CD4-positive, alpha-beta T cell treated with Interleukin-15 for 1 hour (primary cell): Measurements from ENCODE around the gene DNAH9.

Source experiments
- DNase-seq: peaks from one replicate; pipeline ENCODE4 v3.0.0-alpha.2; 2020

Gene DNAH9

GRCh38 chr17:11612956-11613355 is 14.7 kb downstream of the DNAH9 start:
- DNase-seq: no peak

- DNase-seq: no peak
Observed at GRCh38 chr17:11618861-11619566, 20.7 kb downstream of the DNAH9 start.

GRCh38 chr17:11622492-11622891 is 24.2 kb downstream of the DNAH9 start:
- DNase-seq: no peak

DNA sequence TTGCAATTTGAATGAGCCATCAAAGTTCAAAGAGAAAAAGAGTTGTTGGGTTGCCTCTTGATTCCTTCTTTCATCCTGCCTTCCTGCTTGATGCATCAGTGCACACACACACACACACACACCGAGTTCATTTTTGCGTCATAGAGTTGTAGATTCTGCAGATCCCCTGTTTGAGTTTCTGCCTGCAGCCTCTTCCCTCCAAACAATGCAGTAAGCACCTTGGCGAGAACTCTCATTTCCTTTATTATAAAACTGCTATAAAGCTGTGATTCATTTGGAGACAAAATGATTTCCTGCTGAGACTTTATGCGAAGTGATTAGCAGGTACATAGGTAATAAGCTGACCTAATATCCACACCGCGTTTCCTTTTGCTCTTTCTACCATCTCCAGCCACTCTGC is 26.7 kb downstream of the DNAH9 start:
- DNase-seq: no peak

DNA sequence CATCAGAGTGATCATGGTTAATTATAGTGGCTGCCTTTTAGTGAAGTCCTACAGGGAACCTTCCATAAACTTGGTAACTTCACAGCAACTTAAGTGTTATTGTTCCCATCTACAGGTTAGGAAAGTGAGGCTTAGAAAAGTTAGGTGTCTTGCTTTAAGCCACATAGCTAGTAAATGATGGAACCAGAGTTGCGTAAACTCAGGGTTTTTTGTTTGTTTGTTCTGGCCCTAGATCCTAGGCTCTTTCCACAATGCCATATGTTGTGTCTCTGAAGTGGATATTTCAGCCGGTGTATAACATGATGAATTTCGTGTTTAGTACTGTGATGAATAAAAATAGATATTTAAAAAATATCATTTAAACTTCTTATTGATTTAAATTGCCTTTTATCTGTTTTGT is 27.6 kb downstream of the DNAH9 start:
- no peak for DNase-seq

DNA sequence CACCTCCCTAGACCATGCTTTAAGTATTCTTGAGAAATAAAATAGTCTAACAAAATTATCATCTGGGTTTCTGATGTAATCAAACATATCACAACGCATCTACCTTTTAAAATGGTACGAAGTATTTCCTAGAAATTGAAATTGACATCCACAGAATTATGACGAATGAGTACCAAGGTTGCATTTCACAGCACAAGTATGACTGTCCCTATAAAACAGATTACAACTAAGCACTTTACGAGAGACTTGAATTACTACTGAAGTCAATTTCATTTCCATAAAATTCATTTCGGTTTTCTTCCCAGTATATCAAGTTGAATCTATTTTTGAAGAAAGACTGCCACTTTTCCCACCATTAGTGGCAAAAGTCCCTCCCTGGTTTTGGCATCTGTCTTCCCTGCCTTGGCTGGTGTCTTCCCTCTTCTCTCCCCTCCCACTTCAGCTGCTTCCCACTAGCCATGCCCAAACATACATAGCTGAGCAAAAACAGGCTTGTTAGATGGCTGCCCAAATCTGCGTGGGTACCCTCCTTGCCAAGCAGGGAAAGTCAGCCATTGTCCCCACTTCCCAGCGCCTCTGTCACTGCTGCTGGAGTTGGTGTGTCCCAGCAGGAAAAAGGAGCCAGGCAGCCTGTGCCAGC is 29.2 kb downstream of the DNAH9 start:
- DNase-seq: no peak

DNA sequence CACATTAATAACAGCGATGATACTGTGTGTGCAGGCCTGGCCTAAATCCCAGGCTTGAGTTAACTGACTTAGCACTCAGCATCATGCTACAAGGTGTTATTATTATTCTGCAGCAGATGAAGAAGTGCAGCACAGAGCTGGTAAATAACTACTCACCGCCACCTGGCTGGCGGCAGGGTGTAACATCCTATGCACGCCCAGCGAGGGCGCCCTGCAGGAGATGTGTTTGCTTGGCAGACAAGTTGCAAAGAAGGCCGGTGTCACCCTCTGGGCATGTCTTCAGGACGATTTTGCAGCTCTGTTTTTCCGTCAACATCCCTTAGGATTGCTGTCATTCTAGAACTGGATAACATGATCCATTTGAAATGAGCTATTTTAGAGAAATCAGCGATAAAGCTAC is 30.1 kb downstream of the DNAH9 start:
- DNase-seq: no peak

DNA sequence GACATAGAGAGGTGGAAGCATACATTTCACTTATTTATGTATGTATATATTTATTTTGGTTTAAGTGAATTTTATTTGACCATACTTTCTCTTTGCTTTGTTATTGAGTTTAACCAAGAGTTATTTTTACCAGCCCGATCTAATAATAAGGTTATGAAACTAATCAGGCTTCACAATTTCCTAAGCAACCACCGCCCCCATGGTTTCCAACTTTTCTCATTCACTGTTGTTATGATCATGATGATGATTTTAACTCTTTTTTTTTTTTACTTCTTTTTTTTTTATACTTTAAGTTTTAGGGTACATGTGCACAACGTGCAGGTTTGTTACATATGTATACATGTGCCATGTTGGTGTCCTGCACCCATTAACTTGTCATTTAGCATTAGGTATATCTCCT is 30.6 kb downstream of the DNAH9 start:
- no peak for DNase-seq

- DNase-seq: no peak
Observed at GRCh38 chr17:11636771-11637170, 38.5 kb downstream of the DNAH9 start.

- DNase-seq: no peak
Observed at GRCh38 chr17:11637796-11638195, 39.5 kb downstream of the DNAH9 start.

DNA sequence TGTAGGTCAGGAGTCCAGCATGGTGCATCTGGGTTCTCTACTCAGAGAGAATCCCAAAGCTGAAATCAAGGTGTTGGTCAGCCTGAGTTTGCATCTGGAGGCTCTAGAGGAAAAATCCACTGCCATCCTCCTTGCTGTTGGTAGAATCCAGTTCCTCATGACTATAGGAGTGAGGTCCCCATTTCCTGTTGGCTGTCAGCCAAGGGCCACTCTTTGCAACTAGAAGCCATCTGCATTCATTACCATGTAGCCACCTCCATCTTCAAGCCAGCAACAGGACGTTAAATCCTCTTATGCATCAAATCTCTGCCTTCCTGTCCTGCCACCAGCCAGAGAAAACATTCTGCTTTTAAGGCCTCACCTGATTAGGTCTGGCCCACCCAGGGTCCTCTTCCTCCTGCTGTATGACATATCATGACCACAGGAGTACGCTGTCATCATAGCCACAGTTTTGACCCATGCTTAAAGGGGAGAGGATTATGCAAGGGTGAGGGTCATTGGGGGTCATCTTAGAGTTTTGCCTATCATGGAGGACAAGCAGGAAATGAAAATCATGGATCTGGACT is 40.5 kb downstream of the DNAH9 start:
- DNase-seq: no peak

DNA sequence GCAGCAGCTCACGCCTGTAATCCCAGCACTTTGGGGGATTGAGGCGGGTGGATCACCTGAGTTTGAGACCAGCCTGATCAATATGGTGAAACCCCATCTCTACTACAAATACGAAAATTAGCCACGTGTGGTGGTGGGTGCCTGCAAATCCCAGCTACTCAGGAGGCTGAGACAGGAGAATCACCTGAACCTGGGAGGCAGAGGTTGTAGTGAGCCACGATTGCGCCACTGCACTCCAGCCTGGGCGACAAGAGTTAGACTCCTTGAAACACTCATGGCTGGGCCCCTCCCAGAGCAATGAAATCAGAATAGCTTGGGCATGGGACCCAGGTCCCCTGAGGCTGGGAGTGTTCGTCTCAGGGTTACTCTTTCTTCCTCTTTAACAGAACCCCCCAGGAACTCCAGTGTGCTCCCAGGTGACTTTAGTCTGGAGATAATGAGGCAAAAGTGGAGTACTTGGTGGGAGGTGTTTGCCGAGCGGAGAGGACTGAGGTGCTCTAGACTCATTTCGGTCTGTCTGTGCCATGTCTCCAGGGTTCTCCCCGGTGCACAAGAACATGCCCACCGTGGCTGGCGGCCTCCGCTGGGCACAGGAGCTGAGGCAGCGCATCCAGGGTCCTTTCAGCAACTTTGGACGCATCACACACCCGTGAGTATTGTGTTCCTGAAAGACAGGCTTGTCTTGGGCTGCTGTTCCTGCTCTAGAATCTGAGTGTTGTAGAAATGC is 41.6 kb downstream of the DNAH9 start:
- no peak for DNase-seq

DNA sequence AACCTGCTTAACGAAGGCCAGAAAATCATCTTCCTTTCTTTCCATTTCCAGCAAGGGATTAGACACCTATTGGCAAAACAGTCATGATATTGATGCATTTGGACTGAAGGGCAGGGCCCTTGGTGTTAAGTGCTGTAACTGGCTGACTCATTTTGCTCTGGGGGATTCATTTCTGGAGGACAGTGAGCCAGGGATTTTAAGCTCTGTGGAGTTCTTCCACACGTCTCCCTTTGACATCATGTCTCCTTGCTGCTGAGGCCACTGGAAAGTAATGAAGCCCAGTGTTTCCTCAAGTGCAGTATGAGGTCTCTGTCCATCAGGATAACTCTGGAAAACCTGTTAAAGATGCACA is 42.2 kb downstream of the DNAH9 start:
- no peak for DNase-seq

DNA sequence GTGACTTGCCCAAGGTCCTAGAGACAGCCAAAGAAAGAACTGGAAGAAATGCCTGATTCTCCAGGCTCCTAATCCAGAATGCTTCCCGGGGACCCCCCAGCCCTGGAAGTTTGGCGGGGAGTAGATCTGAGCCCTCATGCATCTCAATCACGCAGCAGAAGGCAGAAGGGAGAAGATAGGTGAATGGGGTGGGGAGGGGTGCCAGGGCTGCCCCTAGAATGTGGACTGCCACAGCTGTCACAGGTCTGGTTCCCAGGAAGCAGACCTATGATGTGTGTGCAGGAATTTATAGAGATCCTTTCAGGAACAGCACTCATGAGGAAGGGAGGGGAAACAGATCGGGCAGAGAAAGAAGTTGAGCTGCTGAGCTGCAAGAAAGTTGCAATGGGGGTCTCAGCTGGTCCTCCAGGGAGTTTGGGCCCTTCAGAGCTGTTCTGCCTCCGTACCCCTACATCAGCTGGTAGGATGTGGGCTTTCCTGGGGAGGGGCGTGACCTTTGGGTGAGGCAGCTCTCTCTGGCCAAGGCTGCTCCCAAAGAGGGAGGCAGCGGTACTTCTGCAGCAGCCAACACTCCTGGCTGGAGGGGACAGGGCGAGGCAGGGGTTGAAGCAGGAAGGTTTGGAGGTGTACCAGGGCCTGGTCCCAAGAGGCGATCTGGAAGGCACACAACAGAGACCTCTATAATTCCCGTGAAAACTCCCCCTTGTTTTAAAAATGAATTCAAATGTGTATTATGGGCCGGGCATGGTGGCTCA is 43.4 kb downstream of the DNAH9 start:
- DNase-seq: no peak

- DNase-seq: no peak
Observed at GRCh38 chr17:11642655-11643054, 44.4 kb downstream of the DNAH9 start.

DNA sequence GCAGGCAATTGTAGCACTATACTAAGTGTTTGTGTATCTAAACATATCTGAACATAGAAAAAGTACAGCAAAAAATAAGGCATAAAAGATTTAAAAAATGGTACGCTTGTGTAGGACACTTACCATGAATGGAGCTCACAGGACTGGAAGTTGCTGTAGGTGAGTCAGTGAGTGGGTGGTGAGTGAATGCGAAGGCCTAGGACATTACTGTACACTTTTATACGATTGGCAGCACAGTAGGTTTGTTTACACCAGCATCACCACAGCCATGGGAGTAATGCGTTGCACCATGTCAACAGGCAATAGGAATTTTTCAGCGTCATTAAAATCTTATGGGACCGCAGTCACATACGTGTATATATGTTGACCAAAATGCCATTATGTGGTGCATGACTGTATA is 45.6 kb downstream of the DNAH9 start:
- no peak for DNase-seq

- DNase-seq: no peak
Observed at GRCh38 chr17:11644265-11645212, 46.3 kb downstream of the DNAH9 start.

GRCh38 chr17:11645426-11645825 is 47.2 kb downstream of the DNAH9 start:
- DNase-seq: no peak

DNA sequence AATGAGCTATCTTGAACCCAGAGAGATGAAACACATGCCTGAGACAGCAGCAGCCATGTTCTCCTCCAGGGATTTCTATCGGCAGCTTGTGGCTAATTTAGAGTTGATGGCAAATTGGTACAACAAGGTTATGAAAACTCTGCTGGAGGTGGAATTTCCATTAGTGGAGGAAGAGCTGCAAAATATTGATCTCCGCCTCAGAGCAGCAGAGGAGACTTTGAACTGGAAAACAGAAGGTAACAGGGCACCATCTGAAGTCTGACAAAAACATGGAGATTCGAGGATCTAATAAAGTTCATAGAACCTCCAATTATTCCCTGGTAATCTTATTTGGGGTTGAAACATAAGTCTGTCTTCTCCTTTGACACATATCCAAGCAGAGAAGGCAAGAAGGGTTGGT is 52.8 kb downstream of the DNAH9 start:
- DNase-seq: no peak

DNA sequence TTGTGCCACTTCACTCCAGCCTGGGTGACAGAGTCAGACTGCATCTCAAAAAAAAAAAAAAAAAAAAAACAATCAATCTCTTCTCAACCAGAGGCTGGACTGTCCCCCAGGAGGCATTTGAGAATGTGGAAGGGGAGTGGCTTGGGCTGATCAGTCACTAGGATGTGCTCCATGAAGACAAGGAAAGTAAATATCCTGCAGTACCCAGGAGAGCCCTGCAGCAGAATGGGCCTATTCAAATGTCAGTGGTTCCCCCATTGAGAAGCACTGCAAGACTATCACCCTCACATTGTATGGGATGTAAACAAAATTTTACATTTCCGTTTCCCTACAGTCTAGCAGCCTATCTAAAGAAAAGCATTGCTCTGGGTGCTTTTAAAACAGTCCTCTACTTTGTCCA is 70.3 kb downstream of the DNAH9 start:
- no peak for DNase-seq

DNA sequence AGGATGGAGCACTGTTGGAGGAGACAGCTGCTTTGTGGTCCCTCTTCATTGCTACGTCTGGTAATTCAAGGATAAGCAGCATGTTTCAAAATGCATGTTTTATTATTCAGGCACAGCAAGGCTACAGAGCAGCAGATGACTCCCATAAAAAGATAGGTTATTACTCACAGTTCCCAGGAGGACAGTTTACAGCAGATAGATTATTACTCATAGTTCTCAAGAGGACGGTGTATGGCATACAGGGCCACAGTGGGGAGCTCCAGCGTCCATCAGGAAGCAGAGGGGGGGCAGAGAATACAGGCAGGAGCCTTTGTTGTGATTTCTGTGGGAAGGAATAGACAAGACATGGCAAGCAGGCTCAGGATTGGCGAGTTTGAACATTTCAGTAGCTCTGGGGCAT is 72.9 kb downstream of the DNAH9 start:
- no peak for DNase-seq

DNA sequence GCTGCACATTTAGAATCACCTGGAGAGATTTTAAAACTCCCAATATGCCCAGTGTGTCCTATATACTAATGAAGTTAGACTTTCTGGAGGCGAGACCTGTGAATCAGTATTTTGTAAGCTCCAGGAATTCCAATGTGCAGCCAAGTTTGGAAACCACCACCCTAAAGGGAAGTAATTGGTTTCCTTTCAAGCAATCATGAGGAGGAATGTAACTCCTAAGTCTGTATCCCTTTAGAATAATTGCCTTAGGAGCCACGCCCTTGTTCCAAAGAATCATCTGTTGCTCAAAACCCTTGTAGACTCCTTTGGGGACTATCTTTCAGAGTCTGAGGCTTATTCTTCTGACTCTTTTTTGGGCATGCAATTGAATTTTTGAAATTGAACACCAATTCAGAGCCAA is 84.4 kb downstream of the DNAH9 start:
- no peak for DNase-seq
